HCT116 (cell line): ENCODE measurements around the gene GNB1L. TPM values are rescaled to one million over a fixed set of nuclear protein-coding genes. Genes with fewer than 3 reads are reported as not detected.

Experiments used
- ATAC-seq: fragments of 200-7000 bp; cut with Tn5 transposase; 2 replicates; pipeline ENCODE4 v1.9.1; 2020; ENCODE audit warnings: mild to moderate bottlenecking, moderate library complexity
- BruUV-seq: library from RNA; stranded (reverse); fragments of 400-500 nt; replicated peaks from 2 replicates; lab custom pipeline; 2021; lab: Mats Ljungman, UMichigan
- CTCF ChIA-PET: fragments of 300-600 bp; sonication (Branson Sonifier 250); formaldehyde crosslinking; loops from one replicate; lab custom pipeline; 2021; ENCODE audit warnings: antibody characterized with exemption; lab: Charles Lee
- POLR2A ChIA-PET: fragments of 300-600, 350-600 bp; sonication (Branson Sonifier 250); formaldehyde crosslinking; loops from one replicate; lab custom pipeline; 2021; ENCODE audit warnings: antibody characterized with exemption; lab: Charles Lee
- RAD21 ChIA-PET, 2 experiments: fragments of 300-600 bp; sonication (Branson Sonifier 250); formaldehyde crosslinking; loops; one replicate each; lab custom pipeline; 2023; ENCODE audit warnings: low total read pairs in 2 of 2; ENCODE audit not compliant: uncharacterized antibody in 2 of 2, unreplicated experiment in 2 of 2, low non-redundant PET in 1 of 2; lab: Charles Lee
- DNase-seq: peaks from one replicate; pipeline ENCODE4 v3.0.0-alpha.2; 2010; ENCODE audit warnings: low read depth, low spot score
- H2AFZ ChIP-seq: fragments of 200-600 bp; shearing (Covaris generic), sonication (generic); 2 replicates; pipeline ENCODE4 v1.6.1; 2017; ENCODE audit warnings: low read depth, mixed run types, mixed read lengths, antibody characterized with exemption, low read length; ENCODE audit not compliant: poor library complexity, severe bottlenecking
- H3K27ac ChIP-seq: 2 replicates; pipeline ENCODE4 v1.5.1; 2012; ENCODE audit warnings: low read depth, low read length
- H3K27me3 ChIP-seq: fragments of 200-600 bp; sonication (generic); 2 replicates; pipeline ENCODE4 v1.6.1; 2016; ENCODE audit warnings: mixed run types, low read length, mixed read lengths; ENCODE audit not compliant: insufficient read depth
- H3K36me3 ChIP-seq, 2 experiments: fragments of 200-500 bp in 1 of 2; fragments of 200-600 bp in 1 of 2; sonication (Bioruptor generic) in 1 of 2; sonication (generic) in 1 of 2; 2 replicates each; pipeline versions ENCODE4 v1.5.1 to v1.6.1; 2014 to 2016; ENCODE audit warnings: low read length in 2 of 2, inconsistent platforms in 1 of 2, mixed read lengths in 1 of 2, mixed run types in 1 of 2; ENCODE audit not compliant: insufficient read depth in 2 of 2, control insufficient read depth in 1 of 2
- H3K4me1 ChIP-seq, 2 experiments: fragments of 200-600 bp in 1 of 2; sonication (generic) in 1 of 2; 2 replicates each; pipeline versions ENCODE4 v1.5.1 to v1.6.1; 2012 to 2017; ENCODE audit warnings: low read length in 2 of 2, inconsistent platforms in 1 of 2, mild to moderate bottlenecking in 1 of 2, mixed read lengths in 1 of 2, mixed run types in 1 of 2, moderate library complexity in 1 of 2; ENCODE audit not compliant: insufficient read depth in 2 of 2, control insufficient read depth in 1 of 2
- H3K4me2 ChIP-seq: fragments of 200-600 bp; sonication (generic); 2 replicates; pipeline ENCODE4 v1.6.1; 2017; ENCODE audit warnings: mixed run types, low read length, mixed read lengths
- H3K4me3 ChIP-seq, 2 experiments: fragments of 200-600 bp in 1 of 2; sonication (generic) in 1 of 2; replicated peaks in 1 of 2; 2 replicates each; pipeline ENCODE4 v1.5.1; 2011 to 2016; ENCODE audit warnings: low read length in 2 of 2, control low read depth in 1 of 2, low read depth in 1 of 2, mild to moderate bottlenecking in 1 of 2, mixed read lengths in 1 of 2, mixed run types in 1 of 2
- H3K79me2 ChIP-seq: fragments of 200-600 bp; sonication (generic); 2 replicates; pipeline ENCODE4 v1.6.1; 2017; ENCODE audit warnings: mild to moderate bottlenecking, mixed run types, low read length, moderate library complexity, mixed read lengths; ENCODE audit not compliant: insufficient read depth
- H3K9ac ChIP-seq: fragments of 200-600 bp; sonication (generic); 2 replicates; pipeline ENCODE4 v1.6.1; 2016; ENCODE audit warnings: low read length, mixed read lengths
- H3K9me2 ChIP-seq: fragments of 200-600 bp; sonication (generic), shearing (Covaris generic); 2 replicates; pipeline ENCODE4 v1.6.1; 2017; ENCODE audit warnings: mixed run types, mild to moderate bottlenecking, moderate library complexity; ENCODE audit not compliant: insufficient read depth
- H3K9me3 ChIP-seq, 2 experiments: fragments of 200-500 bp in 1 of 2; fragments of 200-600 bp in 1 of 2; sonication (Bioruptor generic) in 1 of 2; sonication (generic) in 1 of 2; 2 replicates each; pipeline ENCODE4 v1.6.1; 2014 to 2017; ENCODE audit warnings: low read length in 2 of 2, mixed read lengths in 2 of 2, inconsistent platforms in 1 of 2, low read depth in 1 of 2, mild to moderate bottlenecking in 1 of 2, mixed run types in 1 of 2, moderate library complexity in 1 of 2; ENCODE audit not compliant: control insufficient read depth in 1 of 2, insufficient read depth in 1 of 2
- H4K20me1 ChIP-seq: fragments of 200-600 bp; sonication (generic), shearing (Covaris generic); 2 replicates; pipeline ENCODE4 v1.6.1; 2017; ENCODE audit warnings: mixed run types, mild to moderate bottlenecking, moderate library complexity; ENCODE audit not compliant: insufficient read depth
- CBX3 ChIP-seq: IDR thresholded peaks from 2 replicates; pipeline ENCODE4 v1.6.1; 2012; ENCODE audit warnings: low read depth
- EGR1 ChIP-seq: IDR thresholded peaks from 2 replicates; pipeline ENCODE4 v1.6.1; 2012; ENCODE audit warnings: low read depth
- POLR2AphosphoS5 ChIP-seq: IDR thresholded peaks from 2 replicates; pipeline ENCODE4 v1.6.1; 2011; ENCODE audit warnings: mild to moderate bottlenecking, low read depth, low read length, moderate library complexity
- intact Hi-C: fragments of 100-400 bp; cut with micrococcal nuclease; formaldehyde crosslinking; loops from 2 replicates; pipeline ENCODE4 v1.10.0; 2022
- total RNA-seq: library from RNA; stranded (reverse); gene quantifications from one replicate; pipeline ENCODE4 v1.2.1, GENCODE V29; 2021; ENCODE audit not compliant: unreplicated experiment
- TF ChIP-seq, protein P1 (sequence below), 3 experiments: fragments of 200-600 bp in 1 of 3; sonication (generic) in 1 of 3; IDR thresholded peaks in 2 of 3; conservative IDR thresholded peaks in 1 of 3; 2 replicates each; pipeline ENCODE4 v1.5.1; 2012 to 2017; ENCODE audit warnings: low read depth in 2 of 3, low read length in 2 of 3, antibody characterized with exemption in 1 of 3, borderline replicate concordance in 1 of 3, control low read depth in 1 of 3, mild to moderate bottlenecking in 1 of 3, mixed read lengths in 1 of 3, mixed run types in 1 of 3, moderate library complexity in 1 of 3; ENCODE audit not compliant: insufficient read depth in 1 of 3

Gene GNB1L
- total RNA-seq, 1 experiment from 2014 or later, result 12.1 TPM

DNA sequence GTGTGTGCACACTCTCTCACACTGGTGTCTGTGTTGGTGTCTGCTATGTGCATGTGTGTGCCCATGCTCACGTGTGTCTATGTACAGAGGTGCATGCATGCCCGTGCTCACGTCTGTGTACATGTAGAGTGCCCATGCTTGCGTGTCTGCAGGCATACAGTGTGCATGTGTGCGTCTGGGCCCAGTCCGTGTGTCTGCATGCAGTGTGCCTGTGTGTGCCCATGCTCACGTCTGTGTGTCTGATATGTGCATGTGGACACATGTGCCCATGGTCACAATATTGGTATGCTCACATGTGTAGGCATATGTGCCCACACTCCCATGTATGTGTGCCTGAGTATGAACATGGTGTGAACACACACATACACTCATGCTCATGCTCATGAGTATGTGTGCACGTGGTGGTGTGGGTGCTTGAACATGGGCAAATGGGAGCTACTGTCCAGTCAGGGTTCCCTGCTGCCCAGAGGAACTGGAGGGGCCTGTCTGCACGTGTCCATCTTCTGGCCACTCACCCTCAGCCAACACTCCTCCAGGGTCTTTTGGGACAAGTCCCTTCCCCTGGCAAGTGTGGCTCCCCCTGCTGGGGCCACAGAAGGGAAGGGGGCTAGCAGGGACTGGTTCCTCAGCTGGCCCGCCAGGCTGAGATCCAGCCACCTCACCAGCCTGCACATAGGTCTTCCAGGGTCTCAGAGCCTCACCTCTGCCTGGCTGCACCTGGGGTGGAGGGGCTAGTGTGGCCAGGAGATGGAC lies 101.4 kb downstream of the GNB1L start:
- no peaks in the 10 kb centered on the region for H3K9me3 ChIP-seq
- POLR2A ChIA-PET, result no interaction called here
- no peaks in the 10 kb centered on the region for H3K79me2 ChIP-seq
- no peaks in the 10 kb centered on the region for H3K36me3 ChIP-seq
- H3K4me2 ChIP-seq, result no peak overlapping the region
- ATAC-seq, result no peak
- BruUV-seq, result no TSS peak
- no peak overlapping the region for H2AFZ ChIP-seq
- H3K9ac ChIP-seq, result no peak overlapping the region
- H3K27ac ChIP-seq, result no peak overlapping the region
- intact Hi-C loops, result no loop called here
- TF ChIP-seq EGR1 (no peak), POLR2AphosphoS5 (no peak), CBX3 (no peak)
- TF ChIP-seq, protein P1, sequence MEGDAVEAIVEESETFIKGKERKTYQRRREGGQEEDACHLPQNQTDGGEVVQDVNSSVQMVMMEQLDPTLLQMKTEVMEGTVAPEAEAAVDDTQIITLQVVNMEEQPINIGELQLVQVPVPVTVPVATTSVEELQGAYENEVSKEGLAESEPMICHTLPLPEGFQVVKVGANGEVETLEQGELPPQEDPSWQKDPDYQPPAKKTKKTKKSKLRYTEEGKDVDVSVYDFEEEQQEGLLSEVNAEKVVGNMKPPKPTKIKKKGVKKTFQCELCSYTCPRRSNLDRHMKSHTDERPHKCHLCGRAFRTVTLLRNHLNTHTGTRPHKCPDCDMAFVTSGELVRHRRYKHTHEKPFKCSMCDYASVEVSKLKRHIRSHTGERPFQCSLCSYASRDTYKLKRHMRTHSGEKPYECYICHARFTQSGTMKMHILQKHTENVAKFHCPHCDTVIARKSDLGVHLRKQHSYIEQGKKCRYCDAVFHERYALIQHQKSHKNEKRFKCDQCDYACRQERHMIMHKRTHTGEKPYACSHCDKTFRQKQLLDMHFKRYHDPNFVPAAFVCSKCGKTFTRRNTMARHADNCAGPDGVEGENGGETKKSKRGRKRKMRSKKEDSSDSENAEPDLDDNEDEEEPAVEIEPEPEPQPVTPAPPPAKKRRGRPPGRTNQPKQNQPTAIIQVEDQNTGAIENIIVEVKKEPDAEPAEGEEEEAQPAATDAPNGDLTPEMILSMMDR (IDR thresholded peaks at IDR 0.05 in 2 of 3, conservative IDR thresholded peaks at IDR 0.05 in 1 of 3; ENCODE audit: borderline replicate concordance in 1 of 3, insufficient read depth in 1 of 3, low read depth in 2 of 3, low read length in 2 of 3), result peak in 2 of 3 experiments; percentile 24 to 31; a peak in 2 of 6 replicates
- TF ChIP-seq, all 23 proteins: peak for 1
- Histone ChIP-seq H3K4me1 (peaks cover 4 to 16% of the 10 kb centered on the region in 2 experiments; a peak in 3 of 4 replicates), H3K4me3 (no peak overlapping the region), H4K20me1 (no peaks in the 10 kb centered on the region), H3K9me2 (no peaks in the 10 kb centered on the region), H3K27me3 (no peaks in the 10 kb centered on the region)
- no peak for DNase-seq
- ChIA-PET CTCF (interaction anchor here (0.7 kb wide), 1 partner anchor 23 kb away, joined by 4 read pairs; no protein-coding TSS in a partner anchor), RAD21 (no interaction called here)
